ENCODE results near the gene ADA. TPM values are rescaled to one million over a fixed set of nuclear protein-coding genes. Genes with fewer than 3 reads are reported as not detected.

The ADA gene
- total and polyA plus RNA-seq, 2 of the 4 experiments (the other 2 are of a cell fraction), result 8.1 to 11.0 TPM

DNA sequence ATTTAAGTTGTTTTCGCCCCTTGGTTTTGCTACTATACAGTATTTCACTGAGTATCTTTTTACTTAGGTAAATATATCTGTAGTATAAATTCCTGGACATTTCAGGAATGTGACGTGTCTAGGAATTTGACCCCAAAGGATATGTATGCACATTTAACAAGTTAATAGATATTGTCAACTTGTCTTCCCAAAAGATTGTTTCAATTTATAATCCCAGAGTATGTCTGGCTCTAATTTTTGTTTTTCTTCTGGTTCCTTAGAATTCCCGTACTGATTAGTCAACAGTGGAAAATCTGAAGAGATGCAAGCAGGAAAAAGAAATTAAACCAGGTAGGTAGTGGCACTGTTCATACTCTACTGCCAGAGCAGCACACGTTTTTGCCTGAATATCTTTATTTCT is 62.0 kb downstream of the ADA start:
- dilution Hi-C loops (cut with HindIII; ENCODE audit: low sequenced_read_pairs, unreplicated experiment), result no loop called here
- BruUV-seq (replicated peaks), result no TSS peak
- Histone ChIP-seq H3K9me3 (ENCODE audit: control insufficient read depth, insufficient read depth, low read length) (no peaks in the 10 kb centered on the region), H3K36me3 (ENCODE audit: control insufficient read depth, insufficient read depth, low read length) (peaks cover 20% of the 10 kb centered on the region), H2AFZ (replicated peaks; ENCODE audit: low read length, poor library complexity) (no peak overlapping the region), H3K4me2 (ENCODE audit: low read depth, low read length) (no peak overlapping the region), H4K91ac (ENCODE audit: insufficient read depth, low read depth, low read length) (no peak overlapping the region), H2BK5ac (ENCODE audit: low read depth, low read length, poor library complexity, severe bottlenecking) (no peak overlapping the region), H3K9me1 (ENCODE audit: insufficient read depth, low read length) (peaks cover 28% of the 10 kb centered on the region), H3K9ac (ENCODE audit: low read depth, low read length) (no peak overlapping the region), H4K20me1 (ENCODE audit: insufficient read depth, low read length) (peaks cover 3% of the 10 kb centered on the region; the same call in 1 of the 2 replicates), H3K79me1 (ENCODE audit: low read depth in 1 of 2, low read length in 2 of 2) (peaks cover 15 to 67% of the 10 kb centered on the region in 2 experiments), H3K18ac (ENCODE audit: low read depth, low read length) (no peak overlapping the region), H2AK9ac (replicated peaks; ENCODE audit: low read depth, low read length, poor library complexity) (no peak overlapping the region), H2BK20ac (ENCODE audit: low read depth, low read length) (no peak overlapping the region), H3K14ac (replicated peaks; ENCODE audit: low read depth, low read length) (no peak overlapping the region), H3K27me3 (ENCODE audit: control insufficient read depth, insufficient read depth, low read length) (no peaks in the 10 kb centered on the region), H3K4ac (ENCODE audit: low read depth, low read length) (no peak overlapping the region), H2AK5ac (ENCODE audit: low read depth, low read length) (no peak overlapping the region), H2BK15ac (ENCODE audit: low read depth, low read length) (no peak overlapping the region), H3K56ac (ENCODE audit: extremely low read depth, insufficient read depth, low read length) (no peak overlapping the region), H3K23ac (ENCODE audit: low read depth, low read length) (no peak overlapping the region), H2BK120ac (ENCODE audit: low read depth, low read length) (no peak overlapping the region), H3K4me3 (ENCODE audit: insufficient read depth, low read depth, low read length) (no peak overlapping the region), H4K5ac (ENCODE audit: low read depth, low read length) (no peak overlapping the region), H3K27ac (ENCODE audit: insufficient read depth, low read length) (no peak overlapping the region), H4K8ac (ENCODE audit: low read depth in 2 of 2, low read length in 2 of 2) (no peak overlapping the region), H3K4me1 (ENCODE audit: control insufficient read depth, insufficient read depth, low read length) (peaks cover 14% of the 10 kb centered on the region)
- WGBS, 2 experiments (ENCODE audit: extremely low coverage in 2 of 2, insufficient read length in 1 of 2), result 71% methylated on average over 1 of the region's 4 CpGs; no CpG with 5 or more reads in 1 of the 2 experiments
- ChIA-PET POLR2A (ENCODE audit: unreplicated experiment) (no interaction called here), CTCF (no interaction called here)
- in situ Hi-C loops (cut with MboI; ENCODE audit: low sequenced_read_pairs), result no loop called here
- DNase-seq, result no peak
- intact Hi-C loops (cut with micrococcal nuclease), result no loop called here
- no peak for ATAC-seq (ENCODE audit: low read depth)
- TF ChIP-seq NFE2L2 (IDR thresholded peaks at IDR 0.05; ENCODE audit: low read depth, low read length) (no peak), CHD1 (IDR thresholded peaks at IDR 0.05; ENCODE audit: low read depth, low read length) (no peak), RAD21 (IDR thresholded peaks at IDR 0.05; ENCODE audit: low read length) (no peak), CEBPB (IDR thresholded peaks at IDR 0.05; ENCODE audit: low read depth, low read length) (no peak), POLR2A (IDR thresholded peaks at IDR 0.05; ENCODE audit: low read depth, low read length) (no peak), MAZ (IDR thresholded peaks at IDR 0.05; ENCODE audit: borderline replicate concordance, low read depth, low read length) (no peak), RCOR1 (IDR thresholded peaks at IDR 0.05; ENCODE audit: insufficient replicate concordance, low read length) (no peak), MAFK (IDR thresholded peaks at IDR 0.05; ENCODE audit: low read depth, low read length) (no peak), MXI1 (IDR thresholded peaks at IDR 0.05; ENCODE audit: borderline replicate concordance, low read depth, low read length) (no peak), SMC3 (IDR thresholded peaks at IDR 0.05; ENCODE audit: low read depth, low read length) (no peak), RFX5 (IDR thresholded peaks at IDR 0.05; ENCODE audit: low read depth, low read length) (no peak), BHLHE40 (IDR thresholded peaks at IDR 0.05; ENCODE audit: low read depth, low read length) (no peak), FOS (IDR thresholded peaks at IDR 0.05; ENCODE audit: low read depth, low read length) (no peak)
- TF ChIP-seq, protein P1, sequence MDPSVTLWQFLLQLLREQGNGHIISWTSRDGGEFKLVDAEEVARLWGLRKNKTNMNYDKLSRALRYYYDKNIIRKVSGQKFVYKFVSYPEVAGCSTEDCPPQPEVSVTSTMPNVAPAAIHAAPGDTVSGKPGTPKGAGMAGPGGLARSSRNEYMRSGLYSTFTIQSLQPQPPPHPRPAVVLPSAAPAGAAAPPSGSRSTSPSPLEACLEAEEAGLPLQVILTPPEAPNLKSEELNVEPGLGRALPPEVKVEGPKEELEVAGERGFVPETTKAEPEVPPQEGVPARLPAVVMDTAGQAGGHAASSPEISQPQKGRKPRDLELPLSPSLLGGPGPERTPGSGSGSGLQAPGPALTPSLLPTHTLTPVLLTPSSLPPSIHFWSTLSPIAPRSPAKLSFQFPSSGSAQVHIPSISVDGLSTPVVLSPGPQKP (IDR thresholded peaks at IDR 0.05; ENCODE audit: borderline replicate concordance, low read depth, low read length), result no peak
- TF ChIP-seq, protein P2, sequence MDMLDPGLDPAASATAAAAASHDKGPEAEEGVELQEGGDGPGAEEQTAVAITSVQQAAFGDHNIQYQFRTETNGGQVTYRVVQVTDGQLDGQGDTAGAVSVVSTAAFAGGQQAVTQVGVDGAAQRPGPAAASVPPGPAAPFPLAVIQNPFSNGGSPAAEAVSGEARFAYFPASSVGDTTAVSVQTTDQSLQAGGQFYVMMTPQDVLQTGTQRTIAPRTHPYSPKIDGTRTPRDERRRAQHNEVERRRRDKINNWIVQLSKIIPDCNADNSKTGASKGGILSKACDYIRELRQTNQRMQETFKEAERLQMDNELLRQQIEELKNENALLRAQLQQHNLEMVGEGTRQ (IDR thresholded peaks at IDR 0.05; ENCODE audit: low read depth, low read length), result no peak
- TF ChIP-seq, protein P3, sequence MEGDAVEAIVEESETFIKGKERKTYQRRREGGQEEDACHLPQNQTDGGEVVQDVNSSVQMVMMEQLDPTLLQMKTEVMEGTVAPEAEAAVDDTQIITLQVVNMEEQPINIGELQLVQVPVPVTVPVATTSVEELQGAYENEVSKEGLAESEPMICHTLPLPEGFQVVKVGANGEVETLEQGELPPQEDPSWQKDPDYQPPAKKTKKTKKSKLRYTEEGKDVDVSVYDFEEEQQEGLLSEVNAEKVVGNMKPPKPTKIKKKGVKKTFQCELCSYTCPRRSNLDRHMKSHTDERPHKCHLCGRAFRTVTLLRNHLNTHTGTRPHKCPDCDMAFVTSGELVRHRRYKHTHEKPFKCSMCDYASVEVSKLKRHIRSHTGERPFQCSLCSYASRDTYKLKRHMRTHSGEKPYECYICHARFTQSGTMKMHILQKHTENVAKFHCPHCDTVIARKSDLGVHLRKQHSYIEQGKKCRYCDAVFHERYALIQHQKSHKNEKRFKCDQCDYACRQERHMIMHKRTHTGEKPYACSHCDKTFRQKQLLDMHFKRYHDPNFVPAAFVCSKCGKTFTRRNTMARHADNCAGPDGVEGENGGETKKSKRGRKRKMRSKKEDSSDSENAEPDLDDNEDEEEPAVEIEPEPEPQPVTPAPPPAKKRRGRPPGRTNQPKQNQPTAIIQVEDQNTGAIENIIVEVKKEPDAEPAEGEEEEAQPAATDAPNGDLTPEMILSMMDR (conservative IDR thresholded peaks at IDR 0.05; ENCODE audit: low read depth, low read length), result no peak
